ENCODE data around the gene FGF23. TPM values are rescaled to one million over a fixed set of nuclear protein-coding genes. Genes with fewer than 3 reads are reported as not detected.

Gene FGF23
- total RNA-seq, 1 experiment from 2014 or later: 0.24 TPM

DNA sequence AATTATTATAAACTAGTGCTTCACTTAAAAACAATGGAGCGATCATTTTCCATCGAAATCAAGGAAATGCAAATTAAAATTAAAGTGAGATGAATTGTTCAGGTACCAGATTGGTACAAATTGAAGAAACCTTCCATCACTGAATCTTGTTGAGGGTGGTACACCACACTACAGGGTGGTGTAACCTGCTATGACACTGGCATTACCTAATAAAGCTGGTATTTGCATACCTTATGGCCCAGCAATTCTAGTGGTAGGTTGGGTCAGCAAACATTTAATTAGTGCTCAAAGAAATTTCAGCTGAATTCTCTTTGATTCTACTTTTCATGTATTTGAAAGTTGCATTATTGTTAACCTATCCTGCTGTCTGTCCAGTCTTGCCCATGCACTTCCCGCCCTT, 49.3 kb downstream of the FGF23 start:
- no peaks in the 10 kb centered on the region for H3K27me3 ChIP-seq (ENCODE audit: insufficient read depth, low read length)
- H3K27ac ChIP-seq (ENCODE audit: insufficient read length, low read depth, low read length): no peak overlapping the region
- H2BK15ac ChIP-seq (ENCODE audit: low read depth, low read length): no peak overlapping the region
- no peaks in the 10 kb centered on the region for H3K23me2 ChIP-seq (ENCODE audit: insufficient read length, low read depth, low read length, poor library complexity, severe bottlenecking)
- Mint-ChIP-seq H3K36me3 (ENCODE audit: insufficient read depth in 1 of 3, low read depth in 3 of 3) (peaks cover 19 to 44% (median 32%) of the 10 kb centered on the region in 3 experiments), H3K9me3 (no peaks in the 10 kb centered on the region), H3K27me3 (ENCODE audit: low read depth) (no peaks in the 10 kb centered on the region), H3K4me3 (no peak overlapping the region), H3K27ac (no peak overlapping the region), H3K4me1 (peaks cover 3 to 4% of the 10 kb centered on the region in 2 experiments; a peak in 2 of 4 replicates)
- H3K79me2 ChIP-seq (ENCODE audit: insufficient read depth, low read length): peaks cover 2% of the 10 kb centered on the region; the same call in 1 of the 2 replicates
- TF ChIP-seq, protein P1, sequence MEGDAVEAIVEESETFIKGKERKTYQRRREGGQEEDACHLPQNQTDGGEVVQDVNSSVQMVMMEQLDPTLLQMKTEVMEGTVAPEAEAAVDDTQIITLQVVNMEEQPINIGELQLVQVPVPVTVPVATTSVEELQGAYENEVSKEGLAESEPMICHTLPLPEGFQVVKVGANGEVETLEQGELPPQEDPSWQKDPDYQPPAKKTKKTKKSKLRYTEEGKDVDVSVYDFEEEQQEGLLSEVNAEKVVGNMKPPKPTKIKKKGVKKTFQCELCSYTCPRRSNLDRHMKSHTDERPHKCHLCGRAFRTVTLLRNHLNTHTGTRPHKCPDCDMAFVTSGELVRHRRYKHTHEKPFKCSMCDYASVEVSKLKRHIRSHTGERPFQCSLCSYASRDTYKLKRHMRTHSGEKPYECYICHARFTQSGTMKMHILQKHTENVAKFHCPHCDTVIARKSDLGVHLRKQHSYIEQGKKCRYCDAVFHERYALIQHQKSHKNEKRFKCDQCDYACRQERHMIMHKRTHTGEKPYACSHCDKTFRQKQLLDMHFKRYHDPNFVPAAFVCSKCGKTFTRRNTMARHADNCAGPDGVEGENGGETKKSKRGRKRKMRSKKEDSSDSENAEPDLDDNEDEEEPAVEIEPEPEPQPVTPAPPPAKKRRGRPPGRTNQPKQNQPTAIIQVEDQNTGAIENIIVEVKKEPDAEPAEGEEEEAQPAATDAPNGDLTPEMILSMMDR (conservative IDR thresholded peaks at IDR 0.05): no peak
- DNase-seq: no peak
- no peak overlapping the region for H3K18ac ChIP-seq (ENCODE audit: insufficient read length, low read depth, low read length)
- H3K4me2 ChIP-seq (ENCODE audit: insufficient read depth, insufficient read length, low read length): no peak overlapping the region
- no peak overlapping the region for H2BK20ac ChIP-seq (ENCODE audit: low read depth, low read length, poor library complexity, severe bottlenecking)
- H3K9me3 ChIP-seq (ENCODE audit: control insufficient read depth, low read depth, low read length): no peaks in the 10 kb centered on the region
- H4K91ac ChIP-seq (ENCODE audit: insufficient read length, low read depth, low read length): no peak overlapping the region
- no peaks in the 10 kb centered on the region for H4K20me1 ChIP-seq (ENCODE audit: control insufficient read depth, insufficient read depth, insufficient read length)
- no peaks in the 10 kb centered on the region for H3K4me1 ChIP-seq (ENCODE audit: insufficient read depth, low read length)
- H3K56ac ChIP-seq (ENCODE audit: insufficient read length, low read depth, low read length): no peak overlapping the region
- H2BK12ac ChIP-seq (ENCODE audit: insufficient read length, low read depth, low read length): no peak overlapping the region
- H2BK120ac ChIP-seq (ENCODE audit: low read depth, low read length, poor library complexity, severe bottlenecking): no peak overlapping the region
- H3K4ac ChIP-seq (ENCODE audit: low read depth, low read length): no peak overlapping the region
- H2AK5ac ChIP-seq (ENCODE audit: insufficient read length, low read length): no peak overlapping the region
- H3K9ac ChIP-seq (ENCODE audit: extremely low read depth, insufficient read length, low read length): no peak overlapping the region
- H4K5ac ChIP-seq (ENCODE audit: insufficient read length, low read depth, low read length): no peak overlapping the region
- no peak overlapping the region for H3K14ac ChIP-seq (ENCODE audit: insufficient read depth, low read length)
- no peak overlapping the region for H3K23ac ChIP-seq (ENCODE audit: insufficient read length, low read depth, low read length)
- H4K8ac ChIP-seq (replicated peaks; ENCODE audit: insufficient read length, low read depth, low read length): no peak overlapping the region
- no peak overlapping the region for H2AFZ ChIP-seq (ENCODE audit: low read length)
- H3K79me1 ChIP-seq (ENCODE audit: insufficient read depth, low read depth, low read length, poor library complexity, severe bottlenecking): no peaks in the 10 kb centered on the region
- WGBS (ENCODE audit: extremely low coverage, insufficient read length, low lambda C conversion rate): no CpG with 5 or more reads among the region's 3 CpGs
- H3T11ph ChIP-seq (ENCODE audit: low read length): no peak overlapping the region
- no peak overlapping the region for H2BK5ac ChIP-seq (ENCODE audit: insufficient read length, low read length)

Measured in H9 (cell line).